Measurements from ENCODE around the gene CREB3. TPM values are rescaled to one million over a fixed set of nuclear protein-coding genes. Genes with fewer than 3 reads are reported as not detected.

Gene CREB3
- polyA plus RNA-seq, 5 donors, result 35.4 to 41.6 (median 37.4) TPM

DNA sequence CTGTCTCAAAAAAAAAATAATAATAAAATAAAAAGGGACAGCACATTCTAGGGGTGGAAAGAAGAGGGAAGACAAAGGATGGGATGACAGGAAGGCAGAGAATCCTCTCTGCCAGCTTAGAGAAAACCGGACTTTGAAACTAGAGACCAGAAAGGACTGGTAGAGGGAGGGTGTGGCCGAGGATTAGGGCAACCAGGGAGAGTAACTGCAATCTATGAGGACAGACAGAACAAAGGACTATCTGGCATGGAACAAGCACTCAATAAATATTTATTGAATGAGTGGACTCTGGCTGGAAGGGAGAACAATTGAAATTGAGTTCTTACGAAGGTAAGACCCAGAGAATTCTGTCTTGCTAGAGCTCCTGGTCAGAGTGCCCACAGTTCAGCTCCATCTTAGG is 14.1 kb downstream of the CREB3 start:
- DNase-seq, result no peak

DNA sequence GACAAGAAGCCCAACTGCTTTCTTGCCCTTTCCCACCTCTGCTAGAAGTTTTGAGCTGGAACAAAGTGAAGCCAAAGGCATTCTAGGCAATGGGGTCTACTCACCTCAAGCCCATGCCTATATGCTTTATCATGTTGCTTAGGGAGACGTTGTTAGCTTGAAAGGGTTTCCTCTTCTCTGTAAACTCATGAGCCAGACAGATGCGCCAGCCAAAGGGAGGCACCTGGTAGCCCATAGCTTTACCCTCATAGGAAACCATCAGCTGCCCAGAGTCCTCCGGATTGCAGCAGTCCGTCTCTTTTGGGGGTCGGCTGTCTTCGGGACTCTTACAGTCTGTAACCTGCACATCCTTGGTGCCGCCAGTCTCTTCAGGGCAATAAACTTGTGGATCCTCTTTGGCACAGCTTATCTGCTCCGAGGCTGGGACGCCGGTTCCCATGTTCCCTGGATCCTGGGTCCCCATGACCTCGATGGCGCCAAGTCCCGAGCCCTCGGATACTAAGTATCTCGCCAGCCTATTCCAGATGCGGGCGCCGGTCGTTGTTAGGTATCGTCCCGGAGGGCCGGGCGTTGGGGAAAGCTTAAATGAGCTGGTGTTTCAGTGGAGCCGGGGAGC is 15.9 kb downstream of the CREB3 start:
- DNase-seq, result no peak

DNA sequence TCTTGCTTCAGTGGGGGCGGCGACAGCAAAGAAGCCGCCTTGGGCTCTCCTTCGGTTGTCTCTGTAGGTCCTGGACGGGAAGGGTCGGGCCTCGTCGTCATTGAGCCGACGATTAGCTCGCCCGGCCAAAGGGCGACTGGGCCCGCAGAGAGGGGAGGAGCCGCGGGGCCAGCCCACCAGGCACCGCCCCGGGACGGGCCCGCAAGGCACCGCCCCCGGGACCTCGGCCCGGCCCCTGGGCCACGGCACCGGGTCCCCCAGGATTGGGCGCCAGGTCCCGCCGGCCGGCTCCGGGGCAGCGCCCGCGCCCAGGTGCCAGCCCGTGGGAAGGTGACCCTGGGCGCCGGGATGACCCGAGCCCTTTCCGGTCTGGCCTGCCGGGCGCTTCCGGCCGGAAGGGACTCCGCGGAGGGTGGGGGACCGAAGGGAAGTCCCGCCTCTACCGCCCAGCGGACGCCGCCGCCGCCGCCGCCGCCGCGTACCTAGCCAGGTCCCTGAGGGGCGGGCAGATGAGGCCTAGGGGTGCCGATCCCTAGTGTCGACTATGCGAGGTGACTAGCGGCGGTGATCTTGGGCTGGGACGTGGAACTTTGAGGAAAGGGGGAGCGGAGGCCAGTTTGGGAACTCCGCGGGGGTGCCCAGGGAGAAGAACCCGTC is 16.5 kb downstream of the CREB3 start, which contains the start of the genes GBA2 and RGP1:
Gene GBA2 (minus strand): TSS at position 371 of the 657 bp plus-strand sequence. CDS start 524 bp downstream, outside the sequence.
Gene RGP1 (plus strand): TSS at position 430 of the 657 bp plus-strand sequence. CDS start 469 bp downstream, outside the sequence.
- DNase-seq, result peak in 1 of 2 donors; percentile 73

DNA sequence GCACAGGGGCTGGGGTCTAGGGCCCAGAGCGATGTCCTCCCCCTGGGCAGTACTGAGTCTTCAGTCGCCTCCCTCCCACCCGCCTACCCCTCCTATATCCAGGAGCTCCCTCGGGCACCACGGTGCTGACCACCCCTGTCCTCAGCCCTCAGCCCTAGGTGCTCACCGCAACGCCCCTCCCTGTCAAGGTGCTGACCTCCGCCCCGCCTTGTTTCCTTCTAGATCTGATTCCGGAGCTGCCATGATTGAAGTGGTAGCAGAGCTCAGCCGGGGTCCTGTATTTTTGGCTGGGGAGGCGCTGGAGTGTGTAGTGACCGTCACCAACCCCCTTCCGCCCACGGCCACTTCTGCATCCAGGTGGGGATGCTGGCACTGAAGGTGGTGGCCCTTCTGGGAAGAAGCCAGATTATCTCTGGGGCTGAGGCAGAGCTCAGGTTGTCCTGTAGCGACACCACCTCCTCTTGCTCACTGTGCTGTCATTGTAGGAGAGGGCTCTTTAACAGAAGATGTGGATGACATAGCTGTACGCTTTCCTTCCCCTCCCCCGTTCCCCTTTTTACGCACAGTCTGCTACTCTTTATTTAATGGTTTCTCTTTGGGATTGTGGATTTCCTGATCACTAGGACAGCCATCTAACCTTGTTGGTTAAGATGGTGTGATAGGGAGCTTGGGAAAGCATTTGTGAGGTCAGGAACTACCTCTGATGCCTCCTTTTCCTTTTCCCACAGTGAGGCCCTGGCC is 17.2 kb downstream of the CREB3 start:
- no peak for DNase-seq

DNA sequence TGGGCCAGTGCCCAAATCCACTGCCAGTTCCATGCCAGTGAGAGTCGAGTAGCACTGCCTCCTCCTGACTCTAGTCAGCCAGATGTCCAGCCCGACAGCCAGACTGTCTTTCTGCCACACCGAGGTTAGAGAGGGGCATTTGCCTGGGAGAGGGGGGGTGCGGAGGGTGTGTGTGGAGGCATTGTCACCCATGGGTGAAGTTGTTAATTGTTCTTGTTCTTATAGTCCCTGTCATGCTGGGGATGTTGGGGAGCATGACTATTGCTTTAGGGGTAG is 17.7 kb downstream of the CREB3 start:
- no peak for DNase-seq

DNA sequence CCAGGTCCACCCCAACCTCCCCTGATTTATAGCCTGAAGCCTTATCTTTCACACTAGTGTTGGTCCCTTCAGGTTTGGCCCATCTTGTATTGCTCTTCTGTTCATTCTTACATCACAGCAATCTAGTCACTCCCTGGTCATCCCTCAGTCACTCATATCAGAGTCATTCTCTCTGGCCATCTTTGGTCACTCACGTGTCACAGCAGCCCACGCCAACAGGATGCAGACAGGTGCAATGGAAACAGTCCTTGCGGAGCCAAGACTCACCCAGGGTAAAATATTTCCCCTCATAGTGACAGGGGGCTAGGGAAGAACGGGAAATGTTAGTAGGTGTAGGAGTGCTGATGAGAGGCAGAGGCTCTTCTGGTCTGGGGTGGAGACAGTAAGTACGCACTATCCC is 21.0 kb downstream of the CREB3 start:
- no peak for DNase-seq

DNA sequence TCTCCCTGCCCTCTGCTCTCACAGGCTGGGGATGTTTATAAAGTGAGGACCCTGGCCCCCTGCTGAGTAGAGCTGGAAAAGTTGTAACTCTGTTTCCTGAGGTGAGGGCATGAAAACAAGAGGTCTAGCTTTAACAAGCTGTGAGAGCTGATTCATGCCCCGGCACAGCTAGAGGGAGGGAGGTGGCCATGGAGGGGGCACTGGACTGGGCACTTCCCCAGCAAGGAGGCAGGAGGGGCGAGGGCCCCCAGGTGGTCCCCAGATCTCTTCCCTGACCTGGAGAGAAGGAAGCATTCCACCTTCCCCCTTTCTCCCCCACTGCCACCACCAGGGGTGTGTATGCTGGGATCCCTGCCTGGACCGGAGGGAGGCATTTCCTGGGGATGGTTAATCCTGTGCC is 21.8 kb downstream of the CREB3 start, which contains the start of gene MSMP:
Gene MSMP (minus strand): TSS at position 13 of the 400 bp plus-strand sequence. CDS start 147 bp downstream, outside the sequence.
- no peak for DNase-seq

DNA sequence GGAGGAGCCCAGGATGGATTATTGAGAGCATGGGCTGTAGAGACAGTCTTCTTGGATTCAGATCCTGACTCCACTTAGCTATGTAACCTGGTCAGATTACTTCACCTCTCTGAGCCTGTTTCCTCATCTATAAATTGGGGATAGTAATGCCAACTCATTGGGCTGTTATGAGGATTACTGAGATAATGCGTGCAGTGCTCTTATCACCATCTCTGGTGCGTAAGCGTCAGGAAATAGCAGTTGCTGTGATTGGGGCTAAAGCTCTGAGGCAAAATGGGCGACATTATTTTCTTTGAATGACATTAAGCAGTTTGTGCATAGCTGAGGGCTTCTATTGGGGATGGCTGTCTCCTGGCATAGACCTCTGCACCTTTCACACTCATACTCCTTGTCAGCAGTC is 22.6 kb downstream of the CREB3 start:
- DNase-seq, result no peak

DNA sequence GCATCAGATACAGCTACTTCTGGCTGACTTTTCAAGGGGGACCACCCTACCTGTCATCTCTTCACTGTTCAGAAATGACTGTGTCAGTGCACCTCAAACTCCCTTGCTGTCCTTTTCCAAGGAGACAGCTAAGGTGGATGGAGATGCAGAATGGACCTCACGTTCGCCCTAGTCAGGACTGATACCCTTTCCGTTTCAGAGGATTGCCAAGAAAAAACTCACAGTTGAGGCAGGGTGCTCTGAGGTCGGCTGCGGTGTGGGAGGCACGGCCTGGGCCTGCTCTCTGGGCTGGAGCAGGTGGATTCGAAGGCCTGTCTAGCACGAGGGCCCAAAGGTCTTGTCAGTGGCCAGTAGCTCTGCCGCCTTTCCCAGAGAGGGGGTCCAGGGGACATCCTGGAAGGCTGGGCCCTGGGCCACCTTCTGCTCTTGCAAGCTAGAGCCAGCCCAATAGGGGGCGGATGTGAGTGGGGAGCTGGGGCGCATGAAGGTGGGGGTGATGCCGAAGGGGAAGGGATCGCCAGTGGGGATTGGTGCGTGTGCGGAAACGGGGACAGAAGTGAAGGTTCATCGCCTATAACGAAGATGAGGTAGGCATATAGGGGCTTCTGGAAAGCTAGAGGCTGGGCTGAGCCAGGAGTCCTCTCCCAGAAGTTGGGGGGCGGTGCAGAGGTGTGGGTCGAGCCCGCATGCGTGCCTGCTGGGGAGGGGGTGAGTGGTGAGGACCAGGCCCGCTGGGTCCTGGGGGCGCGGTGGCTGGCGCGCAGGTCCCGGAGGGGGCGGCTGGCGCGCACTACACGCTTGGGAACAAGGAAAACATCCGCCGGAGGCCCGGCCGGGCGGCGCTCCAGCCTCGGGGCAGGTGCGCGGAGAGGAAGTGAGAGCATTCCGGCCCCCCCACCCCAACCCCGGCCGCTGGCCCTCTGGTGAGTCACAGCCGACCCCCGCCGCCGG is 24.1 kb downstream of the CREB3 start:
- peak in 1 of 2 donors; percentile 57 for DNase-seq

DNA sequence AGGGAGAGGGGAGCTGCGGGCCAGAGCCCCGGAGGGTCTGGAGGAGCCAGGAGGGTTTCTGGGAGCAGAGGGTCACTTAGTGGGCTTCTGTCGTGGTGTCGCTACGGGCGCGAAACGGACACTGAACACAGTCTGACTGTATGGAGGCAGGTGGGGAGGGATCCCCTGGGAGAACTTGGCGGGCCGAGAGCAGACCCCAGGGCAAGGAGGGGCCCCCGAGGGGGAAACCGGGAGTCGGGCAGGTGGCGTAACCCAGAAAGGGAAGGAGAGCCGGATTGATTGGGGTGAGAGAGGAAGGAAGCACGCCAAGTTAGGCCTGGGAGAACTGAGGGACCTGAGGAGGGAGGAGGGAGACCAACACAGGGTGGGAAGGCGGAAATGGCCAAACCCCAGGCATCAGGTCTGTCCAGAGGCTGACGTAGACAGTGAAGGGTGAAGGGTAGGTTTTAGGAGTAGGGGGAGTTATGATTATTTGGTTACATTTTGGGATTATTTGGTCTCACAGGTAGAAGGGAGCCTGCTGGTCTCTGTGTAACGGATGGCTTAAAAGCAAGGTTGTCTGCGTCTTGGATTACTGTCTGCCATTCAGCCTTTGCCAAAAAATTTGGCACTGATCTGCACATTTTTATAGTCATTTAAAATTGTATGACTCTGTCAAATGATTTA is 24.9 kb downstream of the CREB3 start:
- peak in 1 of 2 donors; percentile 70 for DNase-seq

DNA sequence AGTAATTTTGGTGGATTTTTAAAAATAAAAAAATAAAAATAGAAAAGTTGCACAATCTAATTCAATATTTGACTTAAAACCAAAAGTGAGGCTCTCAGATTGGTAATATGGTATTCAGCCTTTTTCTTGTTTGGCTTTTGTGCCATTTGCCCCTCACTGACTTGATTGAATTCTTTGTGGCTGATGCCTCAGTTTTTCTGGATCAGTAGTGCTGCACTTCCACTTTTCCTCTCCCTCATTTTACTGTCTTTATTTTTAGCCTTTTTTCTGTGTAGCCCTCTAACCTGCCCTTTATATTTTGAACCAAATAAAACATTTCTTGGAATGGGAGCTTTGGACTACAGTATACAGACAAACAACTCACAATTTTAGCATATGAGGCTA is 25.4 kb downstream of the CREB3 start:
- DNase-seq, result no peak

DNA sequence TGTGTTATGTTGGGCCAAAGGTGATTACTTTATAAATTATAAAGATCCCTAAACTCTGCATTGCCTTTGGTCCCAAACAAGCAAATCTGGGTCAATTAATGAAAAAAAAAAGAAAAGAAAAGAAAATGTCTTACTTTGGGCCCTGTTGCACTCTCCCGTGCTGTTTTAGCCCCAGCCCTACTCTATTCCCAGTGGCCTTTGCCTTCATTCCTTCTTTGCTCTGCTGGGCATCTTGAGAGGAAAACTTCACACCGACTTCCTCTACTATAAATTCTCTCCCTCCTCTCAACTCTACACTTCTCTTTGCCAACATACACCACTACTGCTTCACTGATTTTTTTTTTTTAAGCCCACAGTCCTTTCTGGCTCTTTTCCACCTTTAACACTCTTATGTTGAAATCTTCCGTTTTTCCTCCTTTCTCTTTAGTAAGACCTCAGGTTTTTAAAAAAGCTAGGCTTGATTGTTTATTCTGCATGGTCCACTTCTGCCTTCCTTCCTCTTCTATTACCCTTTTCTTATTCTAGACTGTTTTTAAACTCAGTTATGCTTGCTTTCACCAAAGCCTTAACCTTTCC is 26.1 kb downstream of the CREB3 start:
- DNase-seq, result no peak

DNA sequence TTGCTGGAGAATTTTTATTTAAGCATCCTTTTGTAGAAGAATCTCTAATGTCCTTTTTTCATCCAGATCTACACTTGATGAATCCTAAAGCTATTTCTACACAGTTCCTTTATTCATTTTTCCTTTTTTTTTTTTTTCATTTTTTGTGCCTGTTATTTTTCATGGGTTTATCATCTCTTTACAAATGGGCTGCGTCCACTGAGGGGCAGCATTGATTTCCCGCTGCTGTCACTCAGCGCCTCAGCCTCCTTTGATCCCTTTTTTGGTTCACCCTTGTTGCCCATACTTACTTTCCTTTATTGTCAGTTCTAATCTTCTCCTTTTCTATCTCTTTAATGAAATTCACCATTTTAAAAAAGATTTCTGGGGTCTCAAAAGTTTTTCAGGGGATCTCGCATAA is 27.3 kb downstream of the CREB3 start:
- no peak for DNase-seq

DNA sequence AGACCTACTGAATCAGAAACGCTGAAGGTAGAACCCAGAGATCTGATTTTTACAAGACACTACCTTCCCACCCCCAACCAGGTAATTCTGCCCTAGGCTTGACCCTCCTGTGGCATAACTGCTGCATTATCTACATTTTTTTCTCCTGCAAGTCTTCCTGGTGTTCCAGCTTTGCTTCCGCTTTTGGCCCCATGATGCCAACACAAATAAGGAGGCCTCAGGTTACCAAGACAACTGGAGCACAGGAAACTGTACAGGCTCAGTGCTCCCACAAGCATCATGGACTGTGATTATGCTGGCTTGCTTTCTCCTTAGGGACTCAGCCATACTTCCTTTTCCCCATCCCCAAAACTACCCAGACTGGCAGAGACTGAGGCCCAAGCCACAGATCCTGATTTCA is 28.2 kb downstream of the CREB3 start:
- DNase-seq, result no peak

DNA sequence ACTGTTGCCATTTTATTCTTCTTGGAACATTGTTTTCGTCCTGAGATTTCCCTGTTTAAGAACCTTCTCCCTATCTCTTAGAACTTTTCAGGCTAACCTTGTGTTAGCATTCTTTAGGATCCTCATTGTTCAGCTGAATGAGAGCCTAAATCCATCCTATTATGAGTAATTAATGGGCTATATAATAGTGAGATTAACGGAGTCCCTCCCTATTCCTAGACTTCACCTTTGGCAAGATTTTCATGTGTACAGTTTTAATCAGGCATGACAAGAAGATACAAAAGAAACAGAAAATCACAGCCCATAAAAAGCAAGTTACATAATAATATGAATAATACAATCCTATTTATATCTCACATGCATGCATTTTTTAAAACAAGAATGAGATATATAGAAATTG is 30.7 kb downstream of the CREB3 start:
- DNase-seq, result no peak

DNA sequence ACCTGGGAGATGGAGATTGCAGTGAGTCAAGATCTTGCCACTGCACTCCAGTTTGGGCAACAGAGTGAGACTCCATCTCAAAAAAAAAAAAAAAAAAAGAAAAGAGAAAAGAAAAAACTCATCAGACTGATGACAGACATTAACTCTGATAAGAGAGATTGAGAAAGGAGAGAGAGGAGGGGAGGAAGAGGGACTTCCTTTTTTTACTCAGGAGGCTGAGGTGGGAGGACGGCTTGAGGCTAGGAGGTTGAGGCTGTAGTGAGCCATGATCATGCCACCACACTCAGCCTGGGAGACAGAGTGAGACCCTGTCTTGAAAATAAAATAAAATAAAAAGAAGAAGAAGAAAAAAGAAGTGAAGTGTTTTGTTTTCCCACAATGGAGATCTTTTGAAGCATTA is 31.3 kb downstream of the CREB3 start:
- no peak for DNase-seq

DNA sequence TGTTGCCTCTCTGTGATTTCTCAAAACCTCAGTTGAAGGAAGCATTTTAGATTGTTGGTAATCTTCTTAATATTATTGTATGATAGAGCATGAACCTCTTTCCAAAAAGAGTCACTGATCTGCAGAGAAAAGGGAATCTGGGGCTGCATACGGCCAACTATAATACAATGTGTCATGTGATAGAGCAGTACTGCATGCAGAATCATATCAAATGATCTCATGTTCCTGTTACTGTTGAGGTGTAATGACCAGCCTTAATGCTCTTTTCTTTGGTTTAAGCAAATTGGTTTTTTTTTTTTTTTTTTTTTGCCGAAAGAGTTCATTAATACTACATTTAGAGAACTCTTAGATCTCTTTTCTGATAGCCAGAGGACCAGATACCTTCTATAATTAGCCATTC is 34.5 kb downstream of the CREB3 start:
- no peak for DNase-seq

DNA sequence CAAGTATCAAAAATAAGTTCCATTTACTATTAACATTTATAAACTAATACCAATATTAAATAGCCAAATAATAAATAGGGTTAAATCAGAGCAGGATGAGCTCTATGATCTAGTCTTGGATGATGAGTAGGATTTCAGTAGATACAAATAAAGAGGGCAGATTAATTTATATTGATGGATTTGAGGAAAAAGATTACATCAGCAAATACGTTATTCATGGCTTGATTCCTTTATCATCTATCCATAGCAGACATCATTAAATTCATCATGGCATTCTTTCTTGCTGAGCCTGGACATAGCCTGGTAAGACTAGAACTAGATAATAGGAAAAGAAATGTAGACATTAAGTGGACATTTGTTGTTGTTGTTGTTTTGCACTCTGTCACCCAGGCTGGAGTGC is 35.0 kb downstream of the CREB3 start:
- no peak for DNase-seq

DNA sequence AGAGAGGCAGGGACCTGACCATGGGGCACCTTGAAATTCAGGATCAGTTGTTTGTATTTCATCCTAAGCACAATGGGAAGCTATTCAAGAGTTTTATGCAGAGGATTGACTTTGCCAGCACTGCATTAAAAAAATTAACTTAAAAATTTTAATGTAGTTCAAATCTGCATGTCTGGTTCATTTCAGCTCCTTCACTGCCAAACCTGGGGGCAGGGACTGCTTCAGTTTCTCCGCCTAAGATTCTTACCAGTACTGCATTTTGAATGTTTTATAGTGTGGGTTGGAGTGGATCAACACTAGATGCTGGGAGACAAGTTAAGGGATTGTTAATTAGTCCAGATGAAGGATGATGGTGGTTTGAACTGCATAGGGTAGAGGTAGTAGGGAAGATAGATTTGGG is 37.3 kb downstream of the CREB3 start:
- DNase-seq, result no peak

DNA sequence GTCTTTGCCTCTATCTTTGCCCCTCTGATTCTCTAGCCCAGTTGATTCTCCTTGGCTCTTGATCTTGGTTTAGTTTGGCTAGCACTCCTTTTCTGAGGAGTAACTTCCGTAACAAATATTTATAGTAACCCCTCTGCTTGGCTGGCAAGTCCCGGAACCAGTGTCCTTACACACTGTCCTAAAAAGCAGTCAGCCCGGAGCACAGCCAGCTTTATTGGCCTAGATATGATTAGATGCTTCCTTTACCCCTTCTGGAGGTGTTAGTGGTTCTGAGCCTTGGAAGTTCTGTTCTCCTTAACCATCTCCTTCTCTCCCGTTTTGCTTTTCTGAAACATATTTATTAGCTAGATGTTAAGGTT is 38.6 kb downstream of the CREB3 start:
- DNase-seq, result peak in 1 of 2 donors; percentile 23

DNA sequence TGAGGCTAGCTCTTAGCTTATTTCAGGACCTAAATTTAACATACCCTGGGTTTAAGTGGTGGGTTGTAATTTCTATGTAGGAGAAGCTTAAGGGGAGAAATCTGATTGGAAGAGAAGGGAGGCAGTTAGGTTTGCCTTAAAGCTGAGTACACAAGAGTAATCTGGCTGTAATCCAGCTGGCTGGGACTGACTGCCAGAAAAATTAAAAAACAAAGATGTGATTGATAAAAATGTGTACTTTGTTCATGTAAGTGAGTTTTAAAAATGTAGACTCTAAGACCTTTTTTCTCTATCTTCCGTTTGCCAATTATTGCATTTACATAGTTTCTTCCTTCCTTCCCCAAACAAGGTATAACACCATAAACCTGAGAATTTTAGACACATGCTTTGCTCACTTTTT is 39.1 kb downstream of the CREB3 start:
- peak; percentile 78 to 83 for DNase-seq
